Neural cell (in vitro differentiated cells): ENCODE measurements around the gene ZNF785. TPM values are rescaled to one million over a fixed set of nuclear protein-coding genes. Genes with fewer than 3 reads are reported as not detected.

Experiments used
- H2AFZ ChIP-seq: fragments of 200-600, 300-800 bp; sonication (generic), shearing (Covaris generic); 2 replicates; pipeline ENCODE4 v1.6.0; 2014; ENCODE audit warnings: low read depth, mild to moderate bottlenecking, antibody characterized with exemption, low read length, moderate library complexity
- H3F3A ChIP-seq: fragments of 200-600 bp; shearing (Covaris generic); 2 replicates; pipeline ENCODE4 v1.6.1; 2016; ENCODE audit warnings: mild to moderate bottlenecking, moderate library complexity, mixed read lengths, antibody characterized with exemption, low read length; ENCODE audit not compliant: insufficient read depth, poor library complexity, severe bottlenecking
- H3K27ac ChIP-seq: fragments of 200-600, 300-800 bp; sonication (generic), shearing (Covaris generic); 2 replicates; pipeline ENCODE4 v1.5.1; 2014; ENCODE audit warnings: mild to moderate bottlenecking, low read length, moderate library complexity
- H3K27me3 ChIP-seq: fragments of 300-800, 200-600 bp; sonication (generic), shearing (Covaris generic); 2 replicates; pipeline ENCODE4 v1.6.0; 2014; ENCODE audit warnings: mild to moderate bottlenecking, low read depth, low read length, moderate library complexity; ENCODE audit not compliant: insufficient read depth
- H3K36me3 ChIP-seq: fragments of 300-800, 200-600 bp; sonication (generic), shearing (Covaris generic); 2 replicates; pipeline ENCODE4 v1.5.1; 2014; ENCODE audit warnings: mild to moderate bottlenecking, antibody characterized with exemption, low read length, moderate library complexity; ENCODE audit not compliant: insufficient read depth
- H3K4me2 ChIP-seq: fragments of 300-800, 200-600 bp; sonication (generic), shearing (Covaris generic); 2 replicates; pipeline ENCODE4 v1.6.0; 2014; ENCODE audit warnings: mild to moderate bottlenecking, low read length
- H3K4me3 ChIP-seq: fragments of 300-800, 200-600 bp; sonication (generic), shearing (Covaris generic); 2 replicates; pipeline ENCODE4 v1.5.1; 2014; ENCODE audit warnings: mild to moderate bottlenecking, low read length, moderate library complexity
- H3K79me2 ChIP-seq: fragments of 200-600 bp; shearing (Covaris generic); replicated peaks from 2 replicates; pipeline ENCODE4 v1.6.0; 2014; ENCODE audit warnings: mild to moderate bottlenecking, low read length, moderate library complexity; ENCODE audit not compliant: insufficient read depth
- H3K9ac ChIP-seq: fragments of 300-800, 200-600 bp; sonication (generic), shearing (Covaris generic); 2 replicates; pipeline ENCODE4 v1.6.1; 2016; ENCODE audit warnings: mild to moderate bottlenecking, low read length, mixed read lengths
- H3K9me2 ChIP-seq: fragments of 200-600 bp; shearing (Covaris generic); 2 replicates; pipeline ENCODE4 v1.6.1; 2016; ENCODE audit warnings: mild to moderate bottlenecking, low read length, mixed read lengths; ENCODE audit not compliant: insufficient read depth
- H3K9me3 ChIP-seq: fragments of 200-600, 300-800 bp; sonication (generic), shearing (Covaris generic); 2 replicates; pipeline ENCODE4 v1.6.1; 2016; ENCODE audit warnings: mild to moderate bottlenecking, mixed run types, low read length, moderate library complexity, mixed read lengths
- H4K20me1 ChIP-seq: fragments of 200-600 bp; shearing (Covaris generic); 2 replicates; pipeline ENCODE4 v1.6.1; 2016; ENCODE audit warnings: mild to moderate bottlenecking, mixed run types; ENCODE audit not compliant: insufficient read depth
- EP300 ChIP-seq: fragments of 450-650 bp; conservative IDR thresholded peaks from 2 replicates; pipeline ENCODE4 v1.6.1; 2014; ENCODE audit warnings: antibody characterized with exemption, mild to moderate bottlenecking, moderate library complexity; ENCODE audit not compliant: poor library complexity, severe bottlenecking
- EZH2 ChIP-seq: fragments of 200-600, 300-800 bp; shearing (Covaris generic), sonication (generic); IDR thresholded peaks from 2 replicates; pipeline ENCODE4 v1.6.1; 2014; ENCODE audit warnings: antibody characterized with exemption, low read length, borderline replicate concordance, mild to moderate bottlenecking; ENCODE audit not compliant: insufficient read depth, poor library complexity, severe bottlenecking
- MXI1 ChIP-seq: fragments of 450-650 bp; conservative IDR thresholded peaks from 2 replicates; pipeline ENCODE4 v1.6.1; 2014; ENCODE audit warnings: antibody characterized with exemption, mild to moderate bottlenecking; ENCODE audit not compliant: poor library complexity, severe bottlenecking
- POLR2AphosphoS5 ChIP-seq: IDR thresholded peaks from 2 replicates; pipeline ENCODE4 v1.6.1; 2012
- RAD21 ChIP-seq: fragments of 450-650 bp; conservative IDR thresholded peaks from 2 replicates; pipeline ENCODE4 v1.6.1; 2014; ENCODE audit warnings: antibody characterized with exemption, mild to moderate bottlenecking, moderate library complexity
- SMC3 ChIP-seq: fragments of 450-650 bp; conservative IDR thresholded peaks from 2 replicates; pipeline ENCODE4 v1.6.1; 2014; ENCODE audit warnings: antibody characterized with exemption, mild to moderate bottlenecking, moderate library complexity; ENCODE audit not compliant: poor library complexity
- TAF1 ChIP-seq: IDR thresholded peaks from 2 replicates; pipeline ENCODE4 v1.6.1; 2012; ENCODE audit warnings: low read depth
- polyA plus RNA-seq: library from polyadenylated mRNA; depleted of rRNA; stranded (reverse); fragments of >200 nt; gene quantifications from 2 replicates; pipeline ENCODE4 v1.2.3, GENCODE V29; 2014
- TF ChIP-seq, protein P1 (sequence below): fragments of 450-650 bp; IDR thresholded peaks from 2 replicates; pipeline ENCODE4 v1.5.1; 2014; ENCODE audit warnings: antibody characterized with exemption, mild to moderate bottlenecking, moderate library complexity; ENCODE audit not compliant: poor library complexity, severe bottlenecking
- TF ChIP-seq, protein P2 (sequence below): IDR thresholded peaks from 2 replicates; pipeline ENCODE4 v1.6.1; 2012; ENCODE audit warnings: borderline replicate concordance

Gene ZNF785
- polyA plus RNA-seq, 1 donor from 2014 or later = 26.4 TPM

DNA sequence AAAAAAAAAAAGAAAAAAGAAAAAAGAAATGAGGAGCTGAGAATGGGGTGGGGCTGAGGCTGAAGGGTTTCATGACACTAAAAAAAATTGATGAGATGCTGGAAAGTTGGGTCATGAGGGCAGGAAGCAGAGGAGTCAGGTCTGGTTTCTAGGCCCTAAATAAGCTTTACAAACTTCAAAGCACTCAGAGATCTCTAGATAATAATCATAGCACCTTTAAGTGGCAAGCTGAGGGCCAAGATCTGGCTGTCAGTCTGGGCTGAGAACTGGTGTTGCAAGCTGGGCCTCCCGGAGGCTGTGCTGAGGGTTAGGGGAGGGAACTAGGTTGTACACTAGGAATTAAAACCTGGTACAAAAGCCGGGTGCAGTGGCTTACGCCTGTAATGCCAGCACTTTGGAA lies 33.7 kb downstream of the ZNF785 start:
- no peak for TF ChIP-seq EP300
- TF ChIP-seq TAF1 = no peak
- no peak for TF ChIP-seq POLR2AphosphoS5
- TF ChIP-seq SMC3 = no peak
- TF ChIP-seq, protein P1, sequence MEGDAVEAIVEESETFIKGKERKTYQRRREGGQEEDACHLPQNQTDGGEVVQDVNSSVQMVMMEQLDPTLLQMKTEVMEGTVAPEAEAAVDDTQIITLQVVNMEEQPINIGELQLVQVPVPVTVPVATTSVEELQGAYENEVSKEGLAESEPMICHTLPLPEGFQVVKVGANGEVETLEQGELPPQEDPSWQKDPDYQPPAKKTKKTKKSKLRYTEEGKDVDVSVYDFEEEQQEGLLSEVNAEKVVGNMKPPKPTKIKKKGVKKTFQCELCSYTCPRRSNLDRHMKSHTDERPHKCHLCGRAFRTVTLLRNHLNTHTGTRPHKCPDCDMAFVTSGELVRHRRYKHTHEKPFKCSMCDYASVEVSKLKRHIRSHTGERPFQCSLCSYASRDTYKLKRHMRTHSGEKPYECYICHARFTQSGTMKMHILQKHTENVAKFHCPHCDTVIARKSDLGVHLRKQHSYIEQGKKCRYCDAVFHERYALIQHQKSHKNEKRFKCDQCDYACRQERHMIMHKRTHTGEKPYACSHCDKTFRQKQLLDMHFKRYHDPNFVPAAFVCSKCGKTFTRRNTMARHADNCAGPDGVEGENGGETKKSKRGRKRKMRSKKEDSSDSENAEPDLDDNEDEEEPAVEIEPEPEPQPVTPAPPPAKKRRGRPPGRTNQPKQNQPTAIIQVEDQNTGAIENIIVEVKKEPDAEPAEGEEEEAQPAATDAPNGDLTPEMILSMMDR = no peak
- Histone ChIP-seq H3K9me3 (no peaks in the 10 kb centered on the region), H3K9ac (no peak overlapping the region), H3K27ac (no peak overlapping the region), H3K27me3 (no peaks in the 10 kb centered on the region), H3F3A (no peaks in the 10 kb centered on the region), H3K36me3 (no peaks in the 10 kb centered on the region), H3K4me3 (no peak overlapping the region), H3K4me2 (no peak overlapping the region), H3K79me2 (peaks cover 7% of the 10 kb centered on the region), H2AFZ (no peak overlapping the region), H4K20me1 (no peaks in the 10 kb centered on the region), H3K9me2 (no peaks in the 10 kb centered on the region)

DNA sequence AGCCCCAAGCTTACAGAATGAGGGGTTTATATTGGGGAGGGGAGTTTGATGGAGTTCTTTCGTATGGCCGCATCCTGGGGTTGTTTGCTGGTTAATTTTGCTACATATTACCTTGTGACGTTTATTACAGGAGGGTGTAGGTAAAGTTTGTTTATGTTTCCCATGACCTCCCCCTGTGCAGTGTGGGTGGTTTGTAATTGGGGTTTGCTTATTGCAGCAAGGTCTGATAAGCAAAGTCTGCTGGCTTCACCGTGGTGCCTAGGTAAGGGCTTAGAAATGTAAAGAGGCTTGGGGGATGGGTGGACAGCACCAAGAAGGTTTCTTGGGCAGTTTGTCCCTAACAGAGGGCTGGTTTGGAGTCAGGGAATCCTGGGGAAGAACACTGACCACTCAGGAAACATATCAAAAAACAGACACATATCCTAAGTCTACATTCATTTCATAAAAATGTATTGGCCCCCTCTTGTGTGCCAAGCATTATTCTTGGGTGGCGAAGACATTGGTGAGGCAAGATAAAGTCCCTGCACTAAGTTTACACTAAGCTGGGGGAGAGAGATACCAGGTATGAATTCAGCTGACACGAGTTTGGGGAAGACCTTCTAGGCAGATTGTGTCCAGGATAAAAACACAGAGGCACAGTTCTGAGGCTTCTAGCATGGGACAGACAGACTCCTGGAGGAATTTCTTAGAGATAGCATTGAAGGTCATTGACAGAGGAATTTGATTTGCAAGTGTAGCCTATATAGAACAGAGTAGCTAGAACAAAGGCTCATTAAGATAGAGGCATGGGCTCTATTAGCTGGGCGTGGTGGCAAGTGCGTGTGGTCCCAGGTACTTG lies 36.9 kb downstream of the ZNF785 start:
- Histone ChIP-seq H3K9me2 (no peaks in the 10 kb centered on the region), H3K27me3 (no peaks in the 10 kb centered on the region), H3K9ac (no peak overlapping the region), H3K9me3 (no peaks in the 10 kb centered on the region), H3K4me3 (no peak overlapping the region), H3K36me3 (no peaks in the 10 kb centered on the region), H3K79me2 (no peaks in the 10 kb centered on the region), H2AFZ (no peak overlapping the region), H3F3A (no peaks in the 10 kb centered on the region), H3K4me2 (no peak overlapping the region), H3K27ac (no peak overlapping the region), H4K20me1 (no peaks in the 10 kb centered on the region)
- TF ChIP-seq, protein P2, sequence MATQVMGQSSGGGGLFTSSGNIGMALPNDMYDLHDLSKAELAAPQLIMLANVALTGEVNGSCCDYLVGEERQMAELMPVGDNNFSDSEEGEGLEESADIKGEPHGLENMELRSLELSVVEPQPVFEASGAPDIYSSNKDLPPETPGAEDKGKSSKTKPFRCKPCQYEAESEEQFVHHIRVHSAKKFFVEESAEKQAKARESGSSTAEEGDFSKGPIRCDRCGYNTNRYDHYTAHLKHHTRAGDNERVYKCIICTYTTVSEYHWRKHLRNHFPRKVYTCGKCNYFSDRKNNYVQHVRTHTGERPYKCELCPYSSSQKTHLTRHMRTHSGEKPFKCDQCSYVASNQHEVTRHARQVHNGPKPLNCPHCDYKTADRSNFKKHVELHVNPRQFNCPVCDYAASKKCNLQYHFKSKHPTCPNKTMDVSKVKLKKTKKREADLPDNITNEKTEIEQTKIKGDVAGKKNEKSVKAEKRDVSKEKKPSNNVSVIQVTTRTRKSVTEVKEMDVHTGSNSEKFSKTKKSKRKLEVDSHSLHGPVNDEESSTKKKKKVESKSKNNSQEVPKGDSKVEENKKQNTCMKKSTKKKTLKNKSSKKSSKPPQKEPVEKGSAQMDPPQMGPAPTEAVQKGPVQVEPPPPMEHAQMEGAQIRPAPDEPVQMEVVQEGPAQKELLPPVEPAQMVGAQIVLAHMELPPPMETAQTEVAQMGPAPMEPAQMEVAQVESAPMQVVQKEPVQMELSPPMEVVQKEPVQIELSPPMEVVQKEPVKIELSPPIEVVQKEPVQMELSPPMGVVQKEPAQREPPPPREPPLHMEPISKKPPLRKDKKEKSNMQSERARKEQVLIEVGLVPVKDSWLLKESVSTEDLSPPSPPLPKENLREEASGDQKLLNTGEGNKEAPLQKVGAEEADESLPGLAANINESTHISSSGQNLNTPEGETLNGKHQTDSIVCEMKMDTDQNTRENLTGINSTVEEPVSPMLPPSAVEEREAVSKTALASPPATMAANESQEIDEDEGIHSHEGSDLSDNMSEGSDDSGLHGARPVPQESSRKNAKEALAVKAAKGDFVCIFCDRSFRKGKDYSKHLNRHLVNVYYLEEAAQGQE = no peak
- TF ChIP-seq RAD21 = no peak
- no peak for TF ChIP-seq TAF1
- TF ChIP-seq, protein P1 = no peak
- TF ChIP-seq EP300 = no peak
- no peak for TF ChIP-seq EZH2
- TF ChIP-seq POLR2AphosphoS5 = no peak
- TF ChIP-seq MXI1 = no peak
- no peak for TF ChIP-seq SMC3
